PC-3 (cell line): Measurements from ENCODE around the gene WDR38.

Experiments
- CTCF ChIP-seq: fragments of 300-600 bp; sonication (generic); conservative IDR thresholded peaks from 2 replicates; pipeline ENCODE4 v1.5.1; 2017; ENCODE audit warnings: antibody characterized with exemption, low read depth, mild to moderate bottlenecking, low read length
- EZH2 ChIP-seq: fragments of 300-600 bp; sonication (generic); IDR thresholded peaks from one replicate; pipeline ENCODE4 v1.6.1; 2017; ENCODE audit warnings: antibody characterized with exemption, mild to moderate bottlenecking, low read length; ENCODE audit not compliant: unreplicated experiment
- EZH2phosphoT487 ChIP-seq: fragments of 300-600 bp; sonication (generic); IDR thresholded peaks from 2 replicates; pipeline ENCODE4 v1.6.1; 2018; ENCODE audit warnings: mild to moderate bottlenecking, antibody characterized with exemption, low read length, borderline replicate concordance

GRCh38 chr9:124810663-124811355, 42.5 kb upstream of the WDR38 start:
- no peak for TF ChIP-seq CTCF
- no peak for TF ChIP-seq EZH2
- TF ChIP-seq EZH2phosphoT487 = no peak
